GM10847 (cell line): ENCODE data around the gene INO80.
A peak's percentile ranks its signal among the peaks of the same experiment; 100 is the strongest.

ENCODE experiments used
- POLR2A ChIP-seq: IDR thresholded peaks from 2 replicates; pipeline ENCODE4 v1.6.1; 2011; ENCODE audit not compliant: insufficient read length; ENCODE audit errors: extremely low read depth

INO80 gene

DNA sequence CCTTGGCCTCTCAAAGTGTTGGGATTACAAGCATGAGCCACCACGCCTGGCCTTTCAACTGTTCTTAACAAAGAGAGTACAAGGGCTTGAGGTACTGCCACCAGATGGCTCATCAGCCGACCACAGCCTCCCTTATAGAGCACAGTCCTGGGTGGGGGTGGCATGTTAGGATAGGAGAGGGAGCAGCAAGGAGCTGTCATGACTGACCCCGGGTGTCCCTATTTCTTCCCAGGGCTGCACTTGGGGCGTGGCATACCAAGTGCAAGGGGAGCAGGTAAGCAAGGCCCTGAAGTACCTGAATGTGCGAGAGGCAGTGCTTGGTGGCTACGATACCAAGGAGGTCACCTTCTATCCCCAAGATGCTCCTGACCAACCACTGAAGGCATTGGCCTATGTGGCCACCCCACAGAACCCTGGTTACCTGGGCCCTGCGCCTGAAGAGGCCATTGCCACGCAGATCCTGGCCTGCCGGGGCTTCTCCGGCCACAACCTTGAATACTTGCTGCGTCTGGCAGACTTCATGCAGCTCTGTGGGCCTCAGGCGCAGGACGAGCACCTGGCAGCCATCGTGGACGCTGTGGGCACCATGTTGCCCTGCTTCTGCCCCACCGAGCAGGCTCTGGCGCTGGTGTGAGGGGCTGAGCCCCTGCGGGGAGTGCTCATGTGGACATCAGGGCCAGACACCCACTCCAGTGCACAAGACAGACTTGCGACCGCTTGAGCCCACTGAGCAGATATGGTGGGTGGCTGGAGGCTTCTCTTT lies 160.8 kb downstream of the INO80 start:
- TF ChIP-seq POLR2A = no peak

DNA sequence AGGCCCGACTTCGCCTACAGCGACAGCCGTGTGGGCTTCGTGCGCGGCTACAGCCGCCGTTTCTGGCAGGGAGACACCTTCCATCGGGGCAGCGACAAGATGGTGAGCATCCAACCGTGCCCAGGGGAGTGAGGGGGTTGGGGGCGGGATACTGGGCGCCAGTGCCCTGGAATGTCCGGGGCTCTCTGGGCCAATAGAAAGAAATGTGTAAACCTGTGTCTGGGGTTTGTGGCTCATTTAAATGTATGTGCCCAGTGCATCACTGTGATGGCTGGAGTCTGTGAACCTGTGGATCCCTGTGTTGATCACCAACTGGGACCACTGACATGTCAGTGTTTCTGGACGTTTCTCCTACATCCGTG lies 162.4 kb downstream of the INO80 start:
- no peak for TF ChIP-seq POLR2A

DNA sequence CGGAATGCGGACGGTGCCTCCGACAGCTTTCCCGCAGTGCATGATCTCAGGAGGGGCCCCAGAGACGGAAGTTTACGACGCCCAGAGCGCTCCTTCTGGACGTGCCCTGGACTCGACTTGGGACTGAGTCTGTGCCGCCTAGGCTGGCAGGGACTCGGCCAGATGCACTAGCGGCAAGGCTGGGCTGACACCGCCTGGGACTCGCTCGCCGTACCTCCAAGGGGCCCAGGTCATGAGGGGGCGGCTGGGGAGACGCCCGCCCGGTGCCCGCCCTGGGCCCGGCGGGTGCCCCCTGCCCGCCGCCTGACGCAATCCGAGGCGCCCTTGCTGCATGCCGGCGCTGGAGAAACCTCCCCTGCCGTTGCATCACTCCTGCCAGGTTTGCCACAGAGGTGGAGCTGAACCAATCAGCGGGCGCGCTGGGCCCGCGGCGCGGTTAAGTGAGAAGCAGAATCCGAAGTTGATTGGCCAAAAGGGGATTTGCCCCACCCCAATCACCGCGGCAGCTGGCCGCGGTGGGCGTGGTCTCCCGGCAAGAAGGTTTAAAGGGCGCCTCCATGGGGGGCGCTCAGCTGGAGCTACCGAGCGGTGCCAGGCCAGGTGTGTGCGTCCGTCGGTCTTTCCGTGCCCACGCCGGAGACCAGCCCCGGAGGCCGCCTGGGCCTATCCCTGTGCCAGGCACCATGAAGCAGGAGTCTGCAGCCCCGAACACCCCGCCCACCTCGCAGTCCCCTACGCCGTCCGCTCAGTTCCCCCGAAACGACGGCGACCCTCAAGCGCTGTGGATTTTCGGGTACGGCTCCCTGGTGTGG lies 163.0 kb downstream of the INO80 start, which contains the start of gene CHAC1:
Gene CHAC1 (plus strand): TSS at position 571 of the 812 bp plus-strand sequence. CDS start 113 bp downstream, at position 684.
- peak; percentile 81 for TF ChIP-seq POLR2A

DNA sequence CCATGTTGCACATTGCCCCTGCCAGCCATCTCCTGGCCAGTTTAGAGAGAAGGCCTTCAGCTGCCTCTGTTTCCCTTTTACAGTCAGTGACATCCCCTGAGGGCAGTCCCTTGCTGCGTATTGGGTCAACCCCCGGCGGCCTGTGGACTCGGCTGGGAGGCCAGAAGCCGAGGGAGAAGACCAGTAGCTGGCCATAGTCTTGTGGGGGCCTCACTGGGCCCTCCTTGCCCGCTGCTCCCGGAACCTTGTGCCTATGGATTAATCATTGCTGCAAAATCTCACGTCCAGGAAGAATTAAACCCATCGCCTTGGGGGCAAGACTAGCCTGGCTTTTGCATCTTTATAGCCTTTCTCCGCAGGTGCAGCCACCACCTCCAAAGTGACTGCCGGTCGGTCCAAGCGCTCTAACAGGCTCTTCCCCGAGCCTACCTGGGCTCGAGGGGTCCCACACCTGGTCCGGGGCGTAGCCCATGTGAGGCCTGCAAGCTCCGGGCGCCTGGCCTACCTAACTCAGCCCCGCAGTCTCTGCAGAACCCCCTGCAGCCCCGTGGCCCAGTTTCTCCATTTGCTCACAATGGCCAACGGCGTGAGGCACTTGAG lies 163.7 kb downstream of the INO80 start:
- TF ChIP-seq POLR2A = no peak

DNA sequence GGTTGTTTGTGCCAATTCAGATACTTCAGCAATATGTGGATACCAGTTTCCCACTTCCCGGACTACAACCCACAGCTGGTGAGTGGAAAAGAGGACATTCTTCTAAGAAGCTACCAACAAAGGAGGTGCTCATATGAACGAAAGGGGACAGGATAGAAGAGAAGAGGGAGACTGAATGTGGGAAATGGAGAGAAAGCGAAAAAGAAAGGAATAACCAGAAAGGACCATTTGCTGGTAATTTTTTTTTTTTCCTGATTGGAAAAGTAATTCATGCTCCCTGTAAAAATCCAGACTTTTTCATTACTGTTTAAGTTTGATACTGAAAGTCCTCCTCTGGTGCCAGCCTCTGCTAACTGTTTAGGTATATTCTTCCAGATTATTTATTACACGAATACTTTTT lies 164.3 kb downstream of the INO80 start:
- TF ChIP-seq POLR2A = no peak

DNA sequence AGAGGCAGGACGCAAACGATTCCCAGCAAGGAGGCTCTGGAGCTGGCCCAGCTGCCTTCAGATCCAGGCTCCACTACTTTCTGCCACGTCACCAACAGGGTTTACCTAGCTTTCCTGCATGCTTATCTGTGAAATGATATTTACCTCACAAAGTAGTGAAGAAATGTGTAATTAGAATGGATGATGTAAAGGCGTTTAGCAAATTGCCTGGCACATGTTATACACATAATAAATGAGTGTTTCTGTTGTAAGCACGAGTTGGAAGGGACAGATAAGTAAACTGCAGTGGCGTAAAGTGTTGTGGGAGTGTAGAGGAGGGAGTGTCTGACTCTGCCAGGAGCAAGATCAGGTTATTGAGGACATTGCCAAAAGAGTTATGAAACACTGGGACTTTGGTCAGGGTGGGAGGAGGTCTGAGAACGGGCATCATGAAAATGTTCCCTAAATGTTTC lies 166.3 kb downstream of the INO80 start:
- no peak for TF ChIP-seq POLR2A

DNA sequence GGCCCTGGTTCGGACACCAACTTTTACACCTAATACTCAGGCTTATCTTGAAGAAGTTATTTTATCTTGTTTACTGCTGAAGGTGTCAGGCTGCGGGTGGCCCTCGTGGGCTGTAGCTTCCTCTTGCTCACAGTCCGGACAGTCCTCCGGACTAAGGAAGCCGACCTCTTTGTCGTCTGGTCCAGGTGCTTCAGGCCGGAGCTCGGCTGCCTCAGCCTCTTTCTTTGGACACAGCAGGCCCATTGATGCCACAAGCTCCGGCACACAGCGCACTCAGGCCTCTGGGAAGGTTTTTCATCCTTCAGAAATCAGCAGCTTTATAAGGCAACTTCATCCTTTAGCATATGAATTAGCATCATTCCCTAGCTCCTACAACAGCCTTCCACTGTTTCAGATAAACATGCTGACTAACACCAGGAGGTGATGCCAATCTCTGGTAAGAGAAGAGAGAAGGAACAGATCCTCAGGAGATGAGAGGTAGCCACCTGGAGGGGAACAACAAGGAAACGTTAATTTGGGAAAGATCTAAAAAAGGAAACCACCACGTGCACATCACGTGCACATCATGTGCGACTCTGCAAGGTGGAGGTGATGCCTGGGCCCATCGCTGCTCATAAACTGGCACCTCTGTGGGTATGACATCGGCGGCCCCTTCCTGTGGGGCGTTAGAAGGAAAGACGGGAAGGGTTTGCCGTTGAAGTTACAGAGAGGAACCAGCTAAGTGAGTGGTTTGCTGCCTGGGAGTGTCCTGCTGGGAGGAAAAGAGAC lies 167.2 kb downstream of the INO80 start:
- TF ChIP-seq POLR2A = no peak

DNA sequence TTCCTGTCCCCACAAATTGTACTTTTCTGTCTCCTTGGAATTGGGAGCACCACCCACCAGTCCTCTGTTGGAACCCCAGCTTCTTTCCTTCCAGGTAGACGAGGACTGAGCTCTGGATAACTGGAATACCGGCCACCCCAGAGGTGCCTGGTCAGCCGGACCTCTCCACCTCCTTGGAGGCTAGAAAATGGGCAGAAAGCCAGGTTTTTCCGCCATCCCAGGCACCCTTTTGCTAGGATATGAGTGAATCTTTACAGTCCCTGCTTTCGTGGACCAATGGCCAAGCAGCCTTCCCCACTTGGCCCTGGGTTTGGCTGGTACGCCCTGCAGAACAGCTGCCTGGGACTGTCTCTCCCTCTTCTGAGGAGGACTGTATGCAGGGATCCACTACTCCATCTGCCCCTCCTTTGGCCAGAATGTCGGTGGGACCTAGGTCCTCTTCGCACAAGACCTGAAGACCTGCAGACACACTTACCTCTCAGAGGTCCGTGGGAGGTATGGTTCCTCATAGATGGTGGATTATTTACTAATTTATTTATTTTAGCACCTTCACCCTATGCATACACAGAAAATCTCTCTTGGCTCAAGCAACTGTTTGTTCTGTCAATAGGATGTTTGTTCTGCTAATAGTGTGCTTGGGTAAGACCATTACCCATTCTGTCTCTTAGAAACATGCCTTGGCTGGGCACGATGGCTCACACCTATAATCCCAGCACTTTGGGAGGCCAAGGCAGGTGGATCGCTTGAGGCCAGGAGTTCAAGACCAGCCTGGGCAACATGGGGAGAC lies 171.4 kb downstream of the INO80 start:
- no peak for TF ChIP-seq POLR2A

DNA sequence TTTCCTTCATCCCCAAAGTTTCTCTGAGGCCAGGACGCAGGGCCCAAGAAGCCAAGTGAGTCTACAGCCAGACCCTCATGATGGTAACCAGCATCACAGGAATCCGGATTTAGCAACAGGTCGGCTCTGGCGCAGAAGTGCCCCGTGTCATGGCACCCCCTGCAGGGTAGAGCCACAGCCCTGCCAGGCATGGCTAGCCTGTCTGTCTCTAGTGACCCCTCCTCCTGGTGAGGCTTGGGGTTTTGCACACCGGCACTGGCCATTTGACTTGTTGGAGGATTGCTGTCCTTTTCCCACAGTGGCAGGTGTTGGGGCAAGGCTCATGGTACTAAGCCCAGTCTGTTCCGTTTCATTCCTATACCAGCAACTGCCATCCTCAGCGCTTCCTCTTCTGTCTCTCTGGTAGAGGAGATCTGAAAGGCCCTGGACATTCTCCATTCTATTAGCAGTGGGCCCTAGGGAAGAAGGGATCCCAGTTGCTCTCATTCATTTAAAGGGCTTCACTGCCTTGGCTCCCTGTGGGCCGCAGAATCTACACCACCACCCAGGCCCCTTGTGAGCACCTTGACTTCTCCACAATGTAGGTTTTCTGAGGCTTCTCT lies 172.2 kb downstream of the INO80 start:
- TF ChIP-seq POLR2A = no peak

DNA sequence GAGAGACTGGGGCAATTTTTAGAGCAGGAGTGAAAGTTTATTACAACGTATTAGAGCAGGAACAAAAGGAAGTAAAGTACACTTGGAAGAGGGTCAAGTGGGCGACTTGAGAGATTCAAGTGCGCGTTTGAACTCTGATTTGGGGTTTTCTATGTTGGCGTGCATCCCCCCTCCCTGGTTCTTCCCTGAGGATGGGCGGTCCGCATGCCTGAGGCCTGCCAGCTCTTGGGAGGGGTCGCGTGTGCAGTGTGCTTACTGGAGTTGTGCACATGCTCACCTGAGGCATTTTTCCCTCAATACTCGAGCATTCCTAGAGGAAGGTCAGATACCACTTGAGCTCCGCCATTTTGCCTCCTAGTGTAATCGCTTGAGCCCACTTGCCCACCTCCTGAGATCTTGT lies 173.2 kb downstream of the INO80 start:
- TF ChIP-seq POLR2A = no peak

DNA sequence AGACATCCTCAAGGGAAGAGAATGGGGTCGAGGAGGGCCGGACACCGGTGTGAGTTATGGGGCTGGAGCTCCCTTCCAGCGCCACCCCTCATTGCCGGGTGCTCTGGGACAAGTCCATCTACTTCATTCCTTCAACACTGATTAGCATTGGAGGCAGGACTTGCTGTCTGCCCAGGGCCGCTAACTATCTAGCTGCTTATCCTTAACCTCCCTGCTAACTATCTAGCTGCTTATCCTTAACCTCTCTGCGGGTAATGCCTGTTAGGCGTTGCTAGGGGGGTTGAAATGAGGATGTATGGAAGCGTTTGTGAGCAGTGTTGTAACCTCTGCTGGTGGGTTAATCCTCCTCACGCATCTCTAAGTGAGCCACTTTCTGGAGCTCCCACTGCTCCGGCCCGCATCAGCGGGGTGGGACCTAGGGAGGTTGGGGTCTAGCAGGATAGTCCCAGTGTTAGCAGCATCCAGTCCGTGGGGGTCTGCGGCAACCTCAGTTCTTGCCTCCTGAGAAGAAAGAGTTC lies 173.7 kb downstream of the INO80 start:
- TF ChIP-seq POLR2A = no peak

DNA sequence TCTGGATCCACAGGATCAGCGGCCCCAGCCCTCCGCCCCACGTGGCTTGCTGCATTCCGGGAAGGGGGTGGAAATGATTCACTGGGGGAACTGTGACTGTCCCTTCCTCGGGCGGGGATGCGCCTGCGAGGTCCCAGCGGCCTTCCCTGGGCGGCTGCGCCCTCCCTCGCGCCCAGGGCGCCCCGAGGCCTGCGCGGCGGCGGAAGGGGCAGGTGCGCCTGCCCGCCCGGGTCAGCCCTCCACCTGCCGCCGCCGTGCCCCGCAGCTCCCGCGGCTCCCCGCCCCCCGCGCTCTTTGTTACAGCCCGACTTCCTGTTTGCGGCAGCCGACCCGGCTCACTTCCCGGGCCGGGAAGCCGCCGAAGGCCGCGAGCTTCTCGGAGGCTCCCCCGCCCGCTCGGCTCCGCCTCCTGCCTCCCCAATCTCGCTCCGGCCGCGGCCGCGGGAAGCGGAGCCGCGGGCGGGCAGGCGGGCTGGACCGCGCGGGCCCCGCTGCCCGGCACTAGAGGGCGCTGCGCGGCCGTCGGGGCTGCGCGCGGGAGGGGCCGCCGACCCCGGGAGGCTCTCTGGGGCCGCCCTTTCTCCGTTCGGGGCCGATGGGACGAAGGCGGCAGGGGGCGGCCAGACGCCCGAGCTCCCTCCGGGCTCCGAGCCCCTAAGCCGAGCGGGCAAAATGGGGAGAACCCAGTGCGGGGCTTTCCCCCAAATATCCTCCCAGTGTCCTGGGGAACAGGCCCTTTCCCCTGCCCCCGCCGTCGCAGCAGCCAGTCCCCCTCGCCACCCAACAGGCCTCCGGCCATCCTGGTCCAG lies 174.3 kb downstream of the INO80 start:
- TF ChIP-seq POLR2A = peak; percentile 27

DNA sequence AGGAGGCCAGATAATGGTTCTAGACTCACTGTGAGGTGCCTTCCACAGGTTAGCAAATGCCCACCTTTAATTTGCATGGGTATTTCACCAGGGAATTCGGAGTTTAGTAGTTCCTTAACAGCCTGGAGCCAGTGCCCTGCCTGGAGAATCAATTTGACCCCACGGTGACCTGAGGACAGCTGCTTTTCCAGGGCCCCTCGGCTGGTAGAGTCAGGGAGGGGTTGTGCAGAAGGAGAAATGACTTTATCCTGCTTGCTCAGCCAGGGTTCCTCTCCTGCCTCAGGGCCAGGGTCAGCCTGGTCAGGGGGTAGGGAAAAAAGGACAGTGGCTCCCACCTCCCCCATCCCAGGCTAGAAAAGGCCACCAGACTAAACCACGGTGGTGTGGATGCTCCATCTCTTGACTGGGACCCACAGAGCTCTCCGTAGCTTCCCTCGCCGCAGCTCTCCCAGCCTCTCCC lies 175.0 kb downstream of the INO80 start:
- no peak for TF ChIP-seq POLR2A

DNA sequence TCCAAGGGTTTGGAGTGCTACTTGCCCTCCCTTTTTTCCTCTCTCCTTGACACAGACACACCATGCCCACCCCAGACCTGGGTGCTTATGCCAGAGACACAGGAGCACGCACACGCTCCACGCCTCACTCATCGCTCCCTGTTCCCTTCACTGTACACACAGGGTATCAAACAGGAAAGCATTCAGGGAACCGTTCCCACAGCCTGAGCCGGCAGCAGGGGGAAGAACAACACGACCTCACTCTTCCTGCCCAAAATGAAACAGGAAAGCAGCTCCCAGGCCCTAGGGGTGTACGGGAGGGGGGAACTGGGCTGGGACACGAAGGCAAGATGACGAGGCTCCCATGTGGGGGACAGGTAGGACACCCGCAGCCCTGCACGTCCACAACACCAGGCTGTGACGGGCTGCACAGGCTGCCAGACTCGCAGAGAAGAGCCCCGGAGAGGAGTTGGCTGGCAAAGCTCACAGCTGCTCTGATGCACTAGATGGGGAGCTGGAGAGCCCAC lies 175.7 kb downstream of the INO80 start:
- TF ChIP-seq POLR2A = no peak
